Measurements from ENCODE around the gene HTR3E.
"Not testable (repeated sequence)": the region's sequence is repeated elsewhere in the genome, so short reads cannot be mapped to it uniquely, and the experiment has no call there.

Gene HTR3E

GRCh38 chr3:184096811-184097383 lies at the start of gene HTR3E:
Gene HTR3E (plus strand): TSS chr3:184097064. CDS start chr3:184097530, 466 bp downstream.
- DNase-seq: no peak

DNA sequence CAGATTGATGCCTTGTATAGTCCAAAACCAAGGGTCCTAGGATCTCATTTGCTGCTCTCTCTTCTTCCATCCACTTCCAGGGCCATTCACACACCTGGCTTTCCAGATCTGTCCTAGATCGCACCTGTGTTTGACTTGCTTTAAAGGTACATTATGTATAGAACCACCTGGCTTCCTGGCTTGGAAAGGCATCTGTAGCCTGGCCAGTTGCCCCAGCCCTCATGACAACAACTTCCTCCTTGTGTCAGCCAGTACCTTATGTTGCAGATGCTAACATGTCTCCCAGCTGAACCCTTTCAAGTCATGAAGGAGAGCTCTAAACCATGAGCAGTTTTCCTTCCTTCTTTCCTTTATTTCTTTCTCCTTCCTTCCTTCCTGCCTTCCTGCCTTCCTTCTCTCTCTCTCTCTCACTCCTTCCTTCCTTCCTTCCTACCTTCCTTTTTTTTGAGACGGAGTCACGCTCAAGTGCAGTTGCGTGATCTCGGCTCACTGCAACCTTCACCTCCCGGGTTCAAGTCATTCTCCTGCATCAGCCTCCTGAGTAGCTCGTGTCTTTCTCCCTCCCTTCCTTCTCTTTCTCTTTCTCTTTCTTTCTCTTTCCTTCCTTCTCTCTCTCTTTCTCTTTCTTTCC lies 46.5 kb upstream of the HTR3E start:
- DNase-seq: no peak

DNA sequence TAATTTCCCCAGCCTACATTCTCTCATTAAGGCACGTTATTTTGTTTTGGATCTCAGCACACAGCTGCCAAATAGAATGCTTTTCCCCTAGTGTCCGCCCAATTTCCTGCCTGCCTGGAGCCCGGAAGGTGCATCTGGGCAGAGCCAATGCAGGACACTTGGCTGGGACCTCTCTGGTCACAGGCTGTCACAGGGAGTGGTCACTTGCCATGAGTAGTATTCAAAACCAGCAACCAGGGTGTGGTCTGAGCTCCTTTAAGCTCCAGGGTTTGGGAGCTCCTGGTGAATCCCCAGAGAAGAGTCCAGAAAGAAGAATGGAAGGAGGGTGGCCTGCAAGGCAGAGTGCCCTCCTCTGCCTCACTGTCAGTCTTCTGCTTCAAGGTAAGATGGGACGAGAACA lies 44.1 kb upstream of the HTR3E start, which contains the start of gene HTR3C:
Gene HTR3C, plus strand, starts transcription at position 281 of the 400 bp plus-strand sequence. Its CDS starts 34 bp downstream, at position 315.
- no peak for DNase-seq

DNA sequence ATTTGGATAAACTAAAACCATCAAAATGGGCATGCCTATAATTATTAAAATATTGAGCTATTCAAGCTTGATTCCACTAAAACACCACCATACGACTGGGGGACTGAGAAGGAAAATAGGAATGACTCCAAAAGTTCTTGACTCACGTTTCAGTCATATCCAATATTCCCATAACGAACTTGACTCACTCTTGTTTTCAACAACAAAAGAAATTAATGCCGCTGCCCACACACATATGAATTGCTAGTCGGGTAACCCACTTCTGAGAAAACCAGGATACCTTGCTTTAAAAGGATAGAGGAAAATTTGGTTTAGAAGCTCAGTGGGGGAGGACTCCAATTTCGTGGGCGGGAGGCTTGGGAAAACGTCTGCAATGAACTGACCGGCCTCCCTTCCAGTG lies 38.8 kb upstream of the HTR3E start:
- DNase-seq: no peak

GRCh38 chr3:184059424-184059823 lies 37.4 kb upstream of the HTR3E start:
- no peak for DNase-seq

- no peak for DNase-seq
These were observed 34.2 kb upstream of the HTR3E start for GRCh38 chr3:184062637-184063036.

- DNase-seq: no peak
These were observed 30.7 kb upstream of the HTR3E start for GRCh38 chr3:184066211-184066610.

DNA sequence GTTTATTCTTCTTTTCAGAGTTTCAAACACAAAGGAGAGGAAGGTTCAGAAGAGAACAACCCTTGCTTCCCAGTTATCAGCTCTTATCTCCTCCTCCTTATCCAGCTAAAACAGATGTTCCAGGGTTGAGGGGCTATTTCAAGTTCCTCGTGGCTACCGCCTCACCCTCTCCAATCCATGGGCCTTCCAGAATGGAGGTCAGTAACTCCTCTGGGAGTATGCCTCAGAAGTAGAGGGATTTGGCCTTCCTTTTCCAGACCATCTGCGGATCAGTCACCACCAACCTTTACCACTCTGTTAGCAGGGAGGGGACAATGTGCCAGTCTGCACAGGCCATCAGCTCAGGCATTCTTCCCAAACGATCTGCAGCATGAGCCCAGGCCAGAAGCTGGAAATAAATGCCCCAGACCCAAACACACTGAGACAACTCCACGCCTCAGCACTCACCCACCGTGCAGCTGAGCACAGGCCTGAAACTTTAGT lies 29.2 kb upstream of the HTR3E start:
- DNase-seq: no peak

DNA sequence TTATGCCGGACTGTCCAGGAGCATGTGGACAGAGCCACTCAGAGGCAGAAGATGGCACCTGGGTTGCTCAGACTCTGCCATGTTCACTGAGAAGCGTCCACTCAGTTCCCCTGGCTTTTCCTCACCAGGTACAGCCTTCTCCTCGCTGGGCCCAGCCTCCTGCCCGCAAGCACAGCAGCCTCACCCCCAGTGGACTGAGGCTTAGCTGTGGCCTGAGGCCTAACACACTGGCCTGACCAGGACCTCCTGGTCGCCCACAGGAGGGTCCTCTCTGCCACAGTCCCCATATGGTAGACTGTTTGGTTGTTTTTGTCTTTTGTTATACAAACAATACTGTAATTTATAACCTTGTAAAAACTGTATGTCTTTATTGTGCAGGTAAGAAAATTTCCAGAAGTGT lies 28.5 kb upstream of the HTR3E start:
- DNase-seq: no peak

- not testable (repeated sequence) for DNase-seq
These were observed 25.7 kb upstream of the HTR3E start for GRCh38 chr3:184071142-184071541.

- no peak for DNase-seq
These were observed 23.2 kb upstream of the HTR3E start for GRCh38 chr3:184073621-184074020.

DNA sequence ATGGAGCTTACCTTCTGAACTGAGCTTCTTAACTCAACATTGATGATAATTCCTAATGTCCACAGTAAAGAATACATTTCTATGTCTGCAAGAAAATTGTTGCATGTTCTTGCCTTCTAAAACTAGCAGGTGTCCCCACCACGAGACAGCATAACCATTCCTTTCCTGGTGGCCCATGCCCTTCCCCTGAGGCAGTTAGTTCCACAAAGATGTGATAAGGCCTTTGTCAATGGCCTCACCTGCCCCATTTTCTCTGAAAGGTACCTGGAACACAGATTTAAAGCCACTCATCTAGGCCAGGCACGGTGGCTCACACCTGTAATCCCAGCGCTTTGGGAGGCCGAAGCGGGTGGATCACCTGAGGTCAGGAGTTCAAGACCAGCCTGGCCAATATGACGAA lies 21.0 kb upstream of the HTR3E start:
- no peak for DNase-seq

DNA sequence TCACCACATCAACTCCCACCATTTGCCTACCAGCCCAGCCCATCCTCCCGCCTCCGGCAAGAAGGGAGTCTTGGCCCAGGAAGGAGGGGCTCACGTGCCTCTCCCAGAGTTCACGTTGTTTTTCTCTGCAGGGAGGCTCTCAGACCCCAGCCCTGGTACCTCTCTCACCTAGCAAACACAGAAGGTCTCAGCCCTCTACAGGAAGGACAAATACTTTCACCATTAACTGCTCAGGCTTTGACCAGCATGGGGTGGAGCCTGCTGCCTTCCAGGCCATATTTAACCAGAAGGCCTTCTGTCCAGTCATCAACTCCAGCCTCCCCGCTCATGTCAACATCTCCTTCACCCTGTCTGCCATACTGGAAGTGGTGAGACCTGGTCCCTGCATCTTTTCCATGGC lies 19.0 kb upstream of the HTR3E start:
- DNase-seq: no peak

DNA sequence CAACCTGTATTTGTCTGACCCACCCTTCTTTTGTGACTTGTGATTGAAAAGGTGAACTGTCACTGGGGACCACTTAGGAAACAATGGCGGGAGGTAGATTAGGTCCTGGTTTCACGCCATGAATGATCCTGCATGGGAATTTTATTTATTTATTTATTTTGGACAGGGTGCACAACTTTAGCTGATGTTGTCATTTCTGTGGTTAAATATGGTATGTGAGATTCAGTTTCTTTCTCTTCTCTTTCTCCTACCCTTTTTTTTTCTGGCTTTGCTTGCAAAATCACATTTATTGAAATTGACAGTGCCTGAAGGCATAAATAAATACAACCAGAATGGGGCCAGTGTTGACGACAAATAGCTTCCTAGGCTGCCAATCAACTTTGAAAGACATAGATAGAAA lies 18.0 kb upstream of the HTR3E start:
- no peak for DNase-seq

GRCh38 chr3:184081116-184081830 lies 15.6 kb upstream of the HTR3E start:
- no peak for DNase-seq

DNA sequence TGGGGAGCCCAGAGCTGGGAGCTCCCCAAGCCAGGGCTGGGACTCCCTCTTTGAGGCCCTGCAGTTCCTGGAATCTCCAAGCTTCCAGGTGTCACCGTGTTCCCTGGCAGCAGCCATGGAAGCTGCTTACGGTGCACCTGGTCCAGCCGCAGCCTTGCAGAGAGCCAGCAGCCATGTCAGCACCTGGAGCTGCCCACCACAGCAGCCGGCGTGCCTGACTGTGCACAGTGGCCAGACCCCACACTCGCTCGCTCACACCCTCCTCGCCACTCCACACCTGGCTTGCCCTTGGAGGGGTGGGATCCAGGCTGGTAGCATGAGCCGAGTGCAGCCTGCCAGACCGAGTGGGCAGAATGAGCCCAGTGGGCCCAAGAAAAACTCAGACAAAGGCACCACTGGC lies 14.8 kb upstream of the HTR3E start:
- no peak for DNase-seq

DNA sequence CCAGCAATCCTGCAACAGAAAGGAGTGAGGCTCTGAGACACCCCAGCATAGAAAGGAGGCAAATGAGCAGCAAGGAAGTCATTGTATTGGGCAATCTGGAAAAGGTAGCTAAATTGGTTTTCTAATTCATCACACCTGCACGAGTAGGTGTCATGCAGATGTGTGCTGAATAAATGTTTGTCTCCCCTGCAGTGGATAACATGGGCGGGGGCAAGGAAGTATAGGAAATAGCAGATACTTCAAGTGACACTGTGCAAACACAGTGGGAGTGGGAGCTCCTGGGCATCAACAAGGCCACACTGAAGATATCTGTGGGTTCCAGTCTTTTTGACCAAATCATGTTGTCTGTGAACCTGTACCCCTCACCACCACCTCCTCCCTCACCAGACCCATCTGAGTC lies 14.4 kb upstream of the HTR3E start:
- DNase-seq: no peak

DNA sequence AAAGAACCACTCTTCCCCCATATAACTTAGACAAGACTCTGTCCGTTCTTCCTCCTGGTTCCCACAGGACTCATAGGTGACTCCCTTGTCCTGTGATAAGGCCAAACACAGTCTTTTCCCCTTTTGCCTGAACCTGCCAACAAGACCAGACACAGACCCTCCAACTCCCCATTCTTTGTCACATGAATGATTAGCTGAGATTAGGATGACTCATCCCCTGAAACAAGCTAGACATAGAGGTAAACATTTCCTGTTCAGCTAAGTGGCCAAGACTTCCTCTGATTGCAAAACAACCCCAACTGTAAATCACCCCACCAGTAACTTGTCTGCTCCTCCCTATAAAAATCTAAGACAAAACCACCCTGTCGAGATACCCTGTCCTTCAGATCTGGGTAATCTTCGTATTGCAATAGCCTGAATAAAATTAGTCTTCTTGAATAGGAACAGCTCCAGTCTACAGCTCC lies 11.4 kb upstream of the HTR3E start:
- peak; percentile 58 for DNase-seq

- DNase-seq: no peak
These were observed 4.7 kb upstream of the HTR3E start for GRCh38 chr3:184092199-184092598.

DNA sequence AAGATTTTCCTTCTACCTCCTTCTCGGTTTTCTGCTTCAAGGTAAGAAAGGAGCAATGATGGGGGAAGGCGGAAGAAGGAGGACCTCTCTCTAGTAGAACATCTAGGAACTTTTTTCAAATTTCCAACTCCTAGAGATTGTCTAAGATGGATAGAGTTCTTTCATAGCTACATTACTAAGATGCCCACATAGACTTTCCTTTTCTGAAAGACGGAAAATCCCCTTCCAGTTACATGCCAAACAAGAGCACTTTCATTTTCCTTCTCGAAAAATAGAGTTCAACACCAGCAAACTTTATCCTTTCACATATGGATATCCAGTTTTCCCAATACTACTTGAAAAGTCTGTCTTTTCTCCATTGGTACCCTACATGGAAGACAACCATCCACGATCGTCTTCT lies 692 bp downstream of the HTR3E start:
- DNase-seq: no peak

GRCh38 chr3:184099806-184100686 lies 3.2 kb downstream of the HTR3E start:
- no peak for DNase-seq

DNA sequence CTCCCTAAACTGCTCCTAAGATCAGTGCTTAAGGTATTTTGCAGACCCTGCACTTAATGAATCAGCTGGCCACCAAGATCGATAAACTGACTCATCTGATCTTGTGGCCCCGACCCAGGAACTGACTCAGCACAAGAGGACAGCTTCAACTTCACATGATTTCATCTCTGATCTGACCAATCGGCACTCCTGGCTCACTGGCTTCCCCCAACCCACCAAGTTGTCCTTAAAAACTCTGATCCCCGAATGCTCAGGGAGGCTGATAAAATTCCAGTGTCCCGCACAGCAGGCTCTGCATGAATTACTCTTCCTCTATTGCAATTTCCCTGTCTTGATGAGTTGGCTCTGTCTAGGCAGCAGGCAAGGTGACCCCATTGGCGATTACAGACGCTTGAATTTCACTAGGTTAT lies 13.5 kb downstream of the HTR3E start:
- DNase-seq: peak; percentile 35

DNA sequence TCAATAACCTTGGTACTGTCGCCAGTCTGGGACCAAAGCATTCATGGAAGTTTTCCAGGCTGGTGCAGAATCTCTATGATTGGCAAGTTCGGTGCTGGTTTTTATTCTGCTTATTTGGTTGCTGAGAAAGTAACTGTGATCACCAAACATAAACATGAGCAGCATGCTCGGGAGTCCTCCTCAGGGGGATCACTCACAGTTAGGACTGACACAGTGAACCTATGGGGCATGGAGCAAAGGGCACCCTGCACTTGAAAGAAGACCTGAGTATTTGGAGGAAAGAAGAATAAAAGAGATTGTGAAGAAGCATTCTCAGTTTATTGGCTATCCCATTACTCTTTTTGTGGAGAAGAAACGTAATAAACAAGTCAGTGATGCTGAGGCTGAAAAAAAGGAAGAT lies 19.2 kb downstream of the HTR3E start:
- DNase-seq: no peak

Measured in activated CD4-positive, alpha-beta T cell treated with anti-CD3 and anti-CD28 coated beads, Interleukin-10, Interleukin-2, amounts not matched to agents 100 ng/mL and 50 ng/mL, durations not matched to agents 16 hours and 8 hours (primary cell).